ENCODE data around the gene PNRC2.

PNRC2 gene

GRCh38 chr1:23915466-23915865, 44.2 kb upstream of the PNRC2 start:
- TF ChIP-seq CTCF (IDR thresholded peaks at IDR 0.05; ENCODE audit: low read depth, low read length) = no peak
- H3K4me3 ChIP-seq (ENCODE audit: low read depth, low read length) = no peak overlapping the region

GRCh38 chr1:23916209-23917131, 43.2 kb upstream of the PNRC2 start:
- H3K4me3 ChIP-seq (ENCODE audit: low read depth, low read length) = no peak overlapping the region
- TF ChIP-seq CTCF (IDR thresholded peaks at IDR 0.05; ENCODE audit: low read depth, low read length) = peak; percentile 55

GRCh38 chr1:23922321-23922943, 37.2 kb upstream of the PNRC2 start:
- no peak for TF ChIP-seq CTCF (IDR thresholded peaks at IDR 0.05; ENCODE audit: low read depth, low read length)
- H3K4me3 ChIP-seq (ENCODE audit: low read depth, low read length) = no peak overlapping the region

- no peak for TF ChIP-seq CTCF (IDR thresholded peaks at IDR 0.05; ENCODE audit: low read depth, low read length)
- H3K4me3 ChIP-seq (ENCODE audit: low read depth, low read length) = no peak overlapping the region
Observed at GRCh38 chr1:23923592-23924499, 35.8 kb upstream of the PNRC2 start.

- no peak for TF ChIP-seq CTCF (IDR thresholded peaks at IDR 0.05; ENCODE audit: low read depth, low read length)
- H3K4me3 ChIP-seq (ENCODE audit: low read depth, low read length) = no peak overlapping the region
Observed at GRCh38 chr1:23924601-23925000, 35.0 kb upstream of the PNRC2 start.

- no peak for TF ChIP-seq CTCF (IDR thresholded peaks at IDR 0.05; ENCODE audit: low read depth, low read length)
Observed at GRCh38 chr1:23925279-23925678, 34.3 kb upstream of the PNRC2 start.

More at GRCh38 chr1:23925279-23925678, 34.3 kb upstream of the PNRC2 start:
- H3K4me3 ChIP-seq (ENCODE audit: low read depth, low read length) = no peak overlapping the region

Measured in WI38 (cell line).